HepG2 (cell line): ENCODE measurements around the gene USP30. TPM values are rescaled to one million over a fixed set of nuclear protein-coding genes. Genes with fewer than 3 reads are reported as not detected.

Source experiments
- DMAP1 ChIP-seq: IDR thresholded peaks from 2 replicates; pipeline ENCODE4 v1.6.1; 2016
- EP300 ChIP-seq, 3 experiments: sonication (generic) in 1 of 3; formaldehyde crosslinking in 1 of 3; IDR thresholded peaks; 2 replicates each; pipeline versions ENCODE4 v1.5.1 to v1.6.1; 2011 to 2020; ENCODE audit warnings: low read depth in 2 of 3, low read length in 2 of 3, borderline replicate concordance in 1 of 3, improper control_type of control experiment in 1 of 3, mild to moderate bottlenecking in 1 of 3, missing genetic modification reagents in 1 of 3, moderate library complexity in 1 of 3
- EZH2 ChIP-seq: conservative IDR thresholded peaks from 2 replicates; pipeline ENCODE4 v1.6.1; 2012; ENCODE audit warnings: mild to moderate bottlenecking, low read depth, low read length, moderate library complexity
- KDM3A ChIP-seq: IDR thresholded peaks from 2 replicates; pipeline ENCODE4 v1.6.1; 2018; ENCODE audit warnings: low read depth, missing compliant biosample characterization
- KLF15 ChIP-seq: sonication (generic); formaldehyde crosslinking; IDR thresholded peaks from 2 replicates; pipeline ENCODE4 v1.8.1; 2023; ENCODE audit warnings: borderline replicate concordance, mild to moderate bottlenecking, inconsistent platforms, missing genetic modification reagents, mixed read lengths
- NCOR1 ChIP-seq: fragments of 200-600 bp; sonication (generic); IDR thresholded peaks from 2 replicates; pipeline ENCODE4 v1.7.0; 2017; ENCODE audit warnings: antibody characterized with exemption, low read length, borderline replicate concordance
- NR1H2 ChIP-seq: sonication (generic); formaldehyde crosslinking; IDR thresholded peaks from 2 replicates; pipeline ENCODE4 v1.8.1; 2022; ENCODE audit warnings: low read depth, missing genetic modification reagents, borderline replicate concordance
- PAX8 ChIP-seq: sonication (generic); formaldehyde crosslinking; IDR thresholded peaks from 2 replicates; pipeline ENCODE4 v1.8.0; 2022; ENCODE audit warnings: mild to moderate bottlenecking, missing genetic modification reagents, borderline replicate concordance
- PPARG ChIP-seq: conservative IDR thresholded peaks from 2 replicates; pipeline ENCODE4 v1.6.1; 2016; ENCODE audit warnings: missing biosample characterization, missing genetic modification reagents
- RBFOX2 ChIP-seq: fragments of 200-400 bp; formaldehyde crosslinking; IDR thresholded peaks from 2 replicates; pipeline ENCODE4 v1.6.1; 2017; ENCODE audit warnings: low read depth, mild to moderate bottlenecking, low read length
- RXRA ChIP-seq: sonication (generic); formaldehyde crosslinking; IDR thresholded peaks from 2 replicates; pipeline ENCODE4 v1.5.1; 2020; ENCODE audit warnings: missing genetic modification reagents
- SIX4 ChIP-seq: sonication (generic); formaldehyde crosslinking; IDR thresholded peaks from 2 replicates; pipeline ENCODE4 v1.4.0; 2020; ENCODE audit warnings: missing genetic modification reagents
- SOX5 ChIP-seq: IDR thresholded peaks from 2 replicates; pipeline ENCODE4 v1.6.1; 2016; ENCODE audit warnings: borderline replicate concordance
- SRF ChIP-seq: IDR thresholded peaks from 2 replicates; pipeline ENCODE4 v1.6.1; 2011; ENCODE audit warnings: mild to moderate bottlenecking, low read depth, low read length, moderate library complexity
- TAF15 ChIP-seq: fragments of 200-400 bp; formaldehyde crosslinking; IDR thresholded peaks from one replicate; pipeline ENCODE4 v1.6.1; 2018; ENCODE audit warnings: mild to moderate bottlenecking, low read depth, low read length; ENCODE audit not compliant: poor library complexity, severe bottlenecking
- ZBTB40 ChIP-seq, 2 experiments: fragments of 450-650 bp in 1 of 2; sonication (generic) in 1 of 2; formaldehyde crosslinking in 1 of 2; IDR thresholded peaks; 2 replicates each; pipeline versions ENCODE4 v1.6.1 to v1.8.0; 2016 to 2022; ENCODE audit warnings: antibody characterized with exemption in 1 of 2, mild to moderate bottlenecking in 1 of 2, missing genetic modification reagents in 1 of 2
- ZNF264 ChIP-seq: sonication (generic); formaldehyde crosslinking; IDR thresholded peaks from 2 replicates; pipeline ENCODE4 v1.4.0; 2020; ENCODE audit warnings: missing genetic modification reagents
- ZNF350 ChIP-seq: sonication (generic); formaldehyde crosslinking; IDR thresholded peaks from 2 replicates; pipeline ENCODE4 v1.4.0; 2020; ENCODE audit warnings: mild to moderate bottlenecking, low read depth, missing genetic modification reagents, borderline replicate concordance
- ZNF558 ChIP-seq: sonication (generic); formaldehyde crosslinking; IDR thresholded peaks from 2 replicates; pipeline ENCODE4 v1.9.0; 2022; ENCODE audit warnings: mild to moderate bottlenecking, missing genetic modification reagents, borderline replicate concordance
- ZNF572 ChIP-seq: sonication (generic); formaldehyde crosslinking; IDR thresholded peaks from 2 replicates; pipeline ENCODE4 v1.5.1; 2020; ENCODE audit warnings: mild to moderate bottlenecking, missing genetic modification reagents
- ZNF724P ChIP-seq: sonication (generic); formaldehyde crosslinking; IDR thresholded peaks from 2 replicates; pipeline ENCODE4 v1.8.0; 2022; ENCODE audit warnings: missing genetic modification reagents, borderline replicate concordance
- ZNF746 ChIP-seq: sonication (generic); formaldehyde crosslinking; IDR thresholded peaks from 2 replicates; pipeline ENCODE4 v1.8.0; 2022; ENCODE audit warnings: mild to moderate bottlenecking, missing genetic modification reagents
- polyA plus RNA-seq, 8 experiments: library from polyadenylated mRNA; depleted of rRNA in 3 of 8; stranded (reverse) in 7 of 8; unstranded in 1 of 8; fragments of >200 nt; fragmentation: Illumina TruSeq in 4 of 8; extraction: Trizol in 4 of 8; gene quantifications; 2 replicates each; pipeline versions ENCODE4 v1.2.1 to v1.2.3, GENCODE V29; 2011 to 2016; ENCODE audit warnings: low read depth in 4 of 8, missing spikeins in 1 of 8, mixed read lengths in 1 of 8; ENCODE audit not compliant: insufficient read depth in 1 of 8
- total RNA-seq, 5 experiments: library from RNA; depleted of rRNA; stranded (reverse); fragments of >200 nt; fragmentation: Illumina TruSeq; extraction: Trizol; gene quantifications; 2 replicates each; pipeline ENCODE4 v1.2.3, GENCODE V29; 2016; ENCODE audit warnings: low read depth in 1 of 5

USP30 gene
- total and polyA plus RNA-seq, 2 of the 13 experiments (the other 11 are each of a cell fraction or from before 2014, with no cell fraction given): 11.2 to 20.8 TPM

GRCh38 chr12:109020796-109021380 lies 31.5 kb upstream of the USP30 start, which contains the start of gene SVOP (continued):
- TF ChIP-seq ZBTB40 (IDR thresholded peaks at IDR 0.05) (no peak), ZBTB40 (CRISPR knock-in tag; IDR thresholded peaks at IDR 0.05) (0 out of 2 replicates have a peak, but pooled peaks have one; percentile 55), PAX8 (CRISPR knock-in tag) (0 out of 2 replicates have a peak, but pooled peaks have one; percentile 38), KDM3A (0 out of 2 replicates have a peak, but pooled peaks have one; percentile 73), ZNF746 (CRISPR knock-in tag) (no peak), SIX4 (CRISPR knock-in tag) (peak; percentile 83), PPARG (peak; percentile 68), RXRA (CRISPR knock-in tag) (peak; percentile 66; the same call in 1 of the 2 replicates), SOX5 (CRISPR knock-in tag) (peak; percentile 54; the same call in 1 of the 2 replicates), TAF15 (no peak), DMAP1 (no peak; the same call in 1 of the 2 replicates), NCOR1 (no peak), RBFOX2 (no peak), ZNF264 (CRISPR knock-in tag) (peak; percentile 68; the same call in 1 of the 2 replicates), EP300 (IDR thresholded peaks at IDR 0.05; ENCODE audit: low read depth in 2 of 2, low read length in 2 of 2) (no peak), EP300 (CRISPR knock-in tag; IDR thresholded peaks at IDR 0.05; ENCODE audit: borderline replicate concordance) (no peak; the same call in 1 of the 2 replicates), NR1H2 (0 out of 2 replicates have a peak, but pooled peaks have one; percentile 28), ZNF724P (CRISPR knock-in tag) (no peak), SRF (no peak), ZNF350 (no peak), ZNF558 (CRISPR knock-in tag) (peak; percentile 82; the same call in 1 of the 2 replicates), ZNF572 (no peak), KLF15 (CRISPR knock-in tag) (peak; percentile 85; the same call in 1 of the 2 replicates), EZH2 (no peak)
